Muscle of leg (tissue), 11 donors: ENCODE measurements around the gene REP15. TPM values are rescaled to one million over a fixed set of nuclear protein-coding genes. Genes with fewer than 3 reads are reported as not detected.

Experiments
- DNase-seq: peaks from one replicate; pipeline ENCODE4 v3.0.0; 2013
- H3K27ac ChIP-seq: one replicate; pipeline ENCODE4 v1.5.1; 2013; ENCODE audit warnings: mild to moderate bottlenecking, low read length, control low read depth
- H3K27me3 ChIP-seq: one replicate; pipeline ENCODE4 v1.6.1; 2013; ENCODE audit warnings: low read length; ENCODE audit not compliant: control insufficient read depth, insufficient read depth
- H3K36me3 ChIP-seq: one replicate; pipeline ENCODE4 v1.6.1; 2013; ENCODE audit warnings: low read length; ENCODE audit not compliant: control insufficient read depth, insufficient read depth
- H3K4me1 ChIP-seq: one replicate; pipeline ENCODE4 v1.6.1; 2013; ENCODE audit warnings: low read length; ENCODE audit not compliant: control insufficient read depth, insufficient read depth
- H3K4me3 ChIP-seq: one replicate; pipeline ENCODE4 v1.5.1; 2013; ENCODE audit warnings: low read length, control low read depth
- H3K9me3 ChIP-seq: replicated peaks from 2 replicates; pipeline ENCODE4 v1.6.1; 2013; ENCODE audit warnings: low read depth, low read length; ENCODE audit not compliant: control insufficient read depth
- WGBS: methylation state at CpG from one replicate; pipeline ENCODE4 v1.1.5; 2013; ENCODE audit warnings: missing lambda C conversion rate; ENCODE audit not compliant: insufficient coverage; 5-methylcytosine and 5-hydroxymethylcytosine counted together
- polyA plus RNA-seq, 8 donors: library from polyadenylated mRNA; unstranded; fragments of 120-200 nt; gene quantifications; one replicate each; pipeline versions ENCODE4 v1.2.1 to v1.2.3, GENCODE V29; 2013; ENCODE audit warnings: inconsistent platforms in 1 of 8, low replicate concordance in 1 of 8; ENCODE audit not compliant: insufficient read length in 8 of 8, insufficient read depth in 1 of 8
- total RNA-seq: library from RNA; stranded (reverse); fragments of 120-200 nt; gene quantifications from one replicate; pipeline ENCODE4 v1.2.4, GENCODE V29; 2013

REP15 gene
- total and polyA plus RNA-seq, 9 donors, result 1.0 to 2.3 (median 1.5) TPM

GRCh38 chr12:27695556-27696292 is 523 bp upstream of the REP15 start:
- Histone ChIP-seq H3K9me3 (no peaks in the 10 kb centered on the region), H3K27ac (no peak overlapping the region), H3K27me3 (no peaks in the 10 kb centered on the region), H3K4me3 (no peak overlapping the region), H3K36me3 (peaks cover 28% of the 10 kb centered on the region), H3K4me1 (no peaks in the 10 kb centered on the region)
- DNase-seq, result no peak
- no CpG with 5 or more reads among the region's 6 CpGs for WGBS

- peaks cover 24% of the 10 kb centered on the region for H3K36me3 ChIP-seq
- H3K27ac ChIP-seq, result no peak overlapping the region
- no peaks in the 10 kb centered on the region for H3K4me1 ChIP-seq
- no peak overlapping the region for H3K4me3 ChIP-seq
- no peaks in the 10 kb centered on the region for H3K27me3 ChIP-seq
- no peaks in the 10 kb centered on the region for H3K9me3 ChIP-seq
- no peak for DNase-seq
- WGBS, result no CpG with 5 or more reads among the region's 3 CpGs
Observed at GRCh38 chr12:27696864-27697564, 767 bp downstream of the REP15 start.

GRCh38 chr12:27703720-27704452 is 7.6 kb downstream of the REP15 start:
- H3K36me3 ChIP-seq, result no peaks in the 10 kb centered on the region

GRCh38 chr12:27705263-27705662 is 9.0 kb downstream of the REP15 start:
- no peaks in the 10 kb centered on the region for H3K27me3 ChIP-seq
- H3K36me3 ChIP-seq, result no peaks in the 10 kb centered on the region
- WGBS, result 84% methylated on average over 6 of the region's 8 CpGs
- H3K9me3 ChIP-seq, result no peaks in the 10 kb centered on the region
- DNase-seq, result no peak
- H3K27ac ChIP-seq, result no peak overlapping the region
- no peaks in the 10 kb centered on the region for H3K4me1 ChIP-seq
- H3K4me3 ChIP-seq, result no peak overlapping the region

More at GRCh38 chr12:27703720-27704452, 7.6 kb downstream of the REP15 start:
- no peaks in the 10 kb centered on the region for H3K4me1 ChIP-seq
- no peak overlapping the region for H3K27ac ChIP-seq
- no peak overlapping the region for H3K4me3 ChIP-seq
- 0% methylated on average over 4 of the region's 4 CpGs for WGBS
- DNase-seq, result peak; percentile 83
- H3K27me3 ChIP-seq, result no peaks in the 10 kb centered on the region
- H3K9me3 ChIP-seq, result no peaks in the 10 kb centered on the region

GRCh38 chr12:27707216-27707615 is 11.0 kb downstream of the REP15 start:
- peaks cover 4% of the 10 kb centered on the region for H3K4me1 ChIP-seq
- no peaks in the 10 kb centered on the region for H3K9me3 ChIP-seq
- H3K36me3 ChIP-seq, result no peaks in the 10 kb centered on the region
- DNase-seq, result no peak
- H3K4me3 ChIP-seq, result no peak overlapping the region
- no CpG with 5 or more reads among the region's 2 CpGs for WGBS
- H3K27ac ChIP-seq, result no peak overlapping the region
- no peaks in the 10 kb centered on the region for H3K27me3 ChIP-seq

GRCh38 chr12:27709212-27709931 is 13.1 kb downstream of the REP15 start:
- 72% methylated on average over 8 of the region's 12 CpGs for WGBS
- no peaks in the 10 kb centered on the region for H3K36me3 ChIP-seq
- no peak for DNase-seq
- H3K9me3 ChIP-seq, result no peaks in the 10 kb centered on the region
- H3K4me3 ChIP-seq, result no peak overlapping the region
- H3K27ac ChIP-seq, result peak overlapping the region; percentile 73
- H3K4me1 ChIP-seq, result peaks cover 4% of the 10 kb centered on the region
- no peaks in the 10 kb centered on the region for H3K27me3 ChIP-seq

- Histone ChIP-seq H3K9me3 (no peaks in the 10 kb centered on the region), H3K27ac (peak overlapping the region; percentile 73), H3K4me3 (peak overlapping the region; percentile 98), H3K4me1 (peaks cover 4% of the 10 kb centered on the region), H3K27me3 (no peaks in the 10 kb centered on the region), H3K36me3 (no peaks in the 10 kb centered on the region)
- peak; percentile 83 for DNase-seq
- WGBS, result 8% methylated on average over 10 of the region's 24 CpGs
Observed at GRCh38 chr12:27709932-27710591, 13.8 kb downstream of the REP15 start.

- no peaks in the 10 kb centered on the region for H3K36me3 ChIP-seq
- H3K27me3 ChIP-seq, result no peaks in the 10 kb centered on the region
- H3K27ac ChIP-seq, result peak within 1 kb of the TSS; percentile 73
- H3K4me3 ChIP-seq, result peak within 1 kb of the TSS; percentile 98
- WGBS, result 0% methylated on average over 41 of the region's 46 CpGs
- H3K9me3 ChIP-seq, result no peaks in the 10 kb centered on the region
- H3K4me1 ChIP-seq, result peaks cover 4% of the 10 kb centered on the region
- DNase-seq, result peak; percentile 97
Observed at GRCh38 chr12:27710592-27711316, 14.5 kb downstream of the REP15 start, which contains the start of gene MRPS35. Gene MRPS35, plus strand, starts transcription at chr12:27710832. Its CDS starts 12 bp downstream, at chr12:27710844.

GRCh38 chr12:27711317-27711682 is 15.1 kb downstream of the REP15 start:
- no peaks in the 10 kb centered on the region for H3K9me3 ChIP-seq
- H3K27me3 ChIP-seq, result no peaks in the 10 kb centered on the region
- H3K4me3 ChIP-seq, result peak overlapping the region; percentile 98
- DNase-seq, result no peak
- H3K27ac ChIP-seq, result peak overlapping the region; percentile 73
- H3K4me1 ChIP-seq, result peaks cover 4% of the 10 kb centered on the region
- peaks cover 2% of the 10 kb centered on the region for H3K36me3 ChIP-seq
- WGBS, result 0% methylated on average over 4 of the region's 11 CpGs
